ENCODE data around the gene EPG5. TPM values are rescaled to one million over a fixed set of nuclear protein-coding genes. Genes with fewer than 3 reads are reported as not detected.

Gene EPG5
- total RNA-seq, 4 donors from 2014 or later, result 20.4 to 34.3 (median 28.2) TPM

DNA sequence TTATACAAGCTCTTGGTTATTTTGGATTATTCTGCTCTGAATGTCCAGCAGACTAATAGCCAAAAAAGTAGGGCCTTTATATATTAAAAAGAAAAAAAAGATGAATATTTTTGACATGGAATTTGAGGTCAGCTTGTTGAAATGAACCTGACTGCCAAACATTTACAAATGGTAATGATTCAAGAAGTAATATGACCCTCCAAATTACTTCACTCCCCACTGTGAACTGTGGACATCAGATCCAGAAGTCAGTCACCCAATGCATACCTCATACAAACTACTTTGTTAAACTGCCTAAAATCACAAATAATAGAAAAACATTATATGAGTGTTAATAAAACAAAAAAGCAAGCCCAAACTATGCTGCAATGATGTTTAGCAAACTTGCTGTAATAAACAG lies 10.0 kb downstream of the EPG5 start:
- Histone ChIP-seq H3K4me1 (peaks cover 0 to 11% (median 1%) of the 10 kb centered on the region in 4 donors), H3K36me3 (peaks cover 11 to 35% (median 32%) of the 10 kb centered on the region in 4 donors), H3K9me3 (no peaks in the 10 kb centered on the region), H3K27ac (replicated peaks in 1 of 4) (no peak overlapping the region), H3K4me3 (no peak overlapping the region), H3K27me3 (no peaks in the 10 kb centered on the region)
- no peak for DNase-seq (ENCODE audit: extremely low spot score)
- TF ChIP-seq, protein P1, sequence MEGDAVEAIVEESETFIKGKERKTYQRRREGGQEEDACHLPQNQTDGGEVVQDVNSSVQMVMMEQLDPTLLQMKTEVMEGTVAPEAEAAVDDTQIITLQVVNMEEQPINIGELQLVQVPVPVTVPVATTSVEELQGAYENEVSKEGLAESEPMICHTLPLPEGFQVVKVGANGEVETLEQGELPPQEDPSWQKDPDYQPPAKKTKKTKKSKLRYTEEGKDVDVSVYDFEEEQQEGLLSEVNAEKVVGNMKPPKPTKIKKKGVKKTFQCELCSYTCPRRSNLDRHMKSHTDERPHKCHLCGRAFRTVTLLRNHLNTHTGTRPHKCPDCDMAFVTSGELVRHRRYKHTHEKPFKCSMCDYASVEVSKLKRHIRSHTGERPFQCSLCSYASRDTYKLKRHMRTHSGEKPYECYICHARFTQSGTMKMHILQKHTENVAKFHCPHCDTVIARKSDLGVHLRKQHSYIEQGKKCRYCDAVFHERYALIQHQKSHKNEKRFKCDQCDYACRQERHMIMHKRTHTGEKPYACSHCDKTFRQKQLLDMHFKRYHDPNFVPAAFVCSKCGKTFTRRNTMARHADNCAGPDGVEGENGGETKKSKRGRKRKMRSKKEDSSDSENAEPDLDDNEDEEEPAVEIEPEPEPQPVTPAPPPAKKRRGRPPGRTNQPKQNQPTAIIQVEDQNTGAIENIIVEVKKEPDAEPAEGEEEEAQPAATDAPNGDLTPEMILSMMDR (IDR thresholded peaks at IDR 0.05), result no peak
- TF ChIP-seq POLR2A (IDR thresholded peaks at IDR 0.05; ENCODE audit: low read depth), result no peak
- no peak for TF ChIP-seq POLR2AphosphoS5 (IDR thresholded peaks at IDR 0.05)
- TF ChIP-seq EP300 (IDR thresholded peaks at IDR 0.05), result no peak
- intact Hi-C loops (cut with DNase I), result no loop called here

DNA sequence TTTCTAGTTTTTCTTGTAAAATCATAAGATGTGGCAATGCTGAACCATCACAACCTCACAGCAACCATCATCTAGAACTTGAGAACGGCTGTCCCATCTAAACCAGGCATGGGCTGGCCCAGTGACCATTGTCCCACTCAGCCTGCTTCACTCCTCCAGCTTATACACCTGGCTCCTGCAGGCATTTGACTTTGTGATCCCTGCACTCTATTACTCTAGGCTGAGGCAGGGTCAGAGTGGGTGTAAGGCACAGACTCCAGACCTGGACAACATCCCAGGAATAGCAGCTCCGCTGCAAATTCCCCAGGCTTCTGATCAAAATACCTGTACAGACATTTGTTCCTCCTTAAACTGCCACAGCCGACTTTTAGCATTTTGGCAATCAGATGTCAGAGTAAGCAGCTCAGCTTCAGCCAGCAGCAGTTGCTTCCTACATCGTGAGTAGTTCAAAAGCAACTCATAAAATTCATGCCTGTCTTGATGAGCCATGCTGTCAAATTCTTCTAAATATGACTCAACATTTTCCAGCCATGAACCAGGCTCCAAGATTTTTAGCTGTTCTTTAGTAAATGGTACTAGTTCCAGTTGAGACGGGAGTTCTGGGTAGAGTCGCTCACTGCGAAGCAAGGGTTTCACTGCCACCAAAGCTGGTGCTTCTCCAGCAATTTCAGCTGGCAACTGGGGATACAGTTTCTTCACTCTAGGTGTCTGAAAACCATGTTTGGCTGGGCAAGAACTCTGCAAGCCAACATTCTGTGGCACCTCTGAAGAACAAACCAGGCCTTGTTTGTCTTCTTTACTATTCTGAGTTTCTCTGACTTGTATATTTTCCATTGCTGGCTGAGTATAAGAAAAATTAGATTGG lies 12.8 kb downstream of the EPG5 start:
- intact Hi-C loops (cut with DNase I), result no loop called here
- DNase-seq (ENCODE audit: extremely low spot score), result no peak
- WGBS, result 77% methylated on average over 7 of the region's 7 CpGs
- Histone ChIP-seq H3K36me3 (peaks cover 15 to 62% (median 50%) of the 10 kb centered on the region in 4 donors), H3K4me3 (no peak overlapping the region), H3K27ac (replicated peaks in 1 of 4) (no peak overlapping the region), H3K27me3 (no peaks in the 10 kb centered on the region), H3K4me1 (peaks cover 0 to 7% (median 0%) of the 10 kb centered on the region in 4 donors), H3K9me3 (no peaks in the 10 kb centered on the region)
- TF ChIP-seq POLR2A (IDR thresholded peaks at IDR 0.05; ENCODE audit: low read depth) (no peak), EP300 (IDR thresholded peaks at IDR 0.05) (no peak), POLR2AphosphoS5 (IDR thresholded peaks at IDR 0.05) (no peak)
- TF ChIP-seq, protein P1 (IDR thresholded peaks at IDR 0.05), result no peak

DNA sequence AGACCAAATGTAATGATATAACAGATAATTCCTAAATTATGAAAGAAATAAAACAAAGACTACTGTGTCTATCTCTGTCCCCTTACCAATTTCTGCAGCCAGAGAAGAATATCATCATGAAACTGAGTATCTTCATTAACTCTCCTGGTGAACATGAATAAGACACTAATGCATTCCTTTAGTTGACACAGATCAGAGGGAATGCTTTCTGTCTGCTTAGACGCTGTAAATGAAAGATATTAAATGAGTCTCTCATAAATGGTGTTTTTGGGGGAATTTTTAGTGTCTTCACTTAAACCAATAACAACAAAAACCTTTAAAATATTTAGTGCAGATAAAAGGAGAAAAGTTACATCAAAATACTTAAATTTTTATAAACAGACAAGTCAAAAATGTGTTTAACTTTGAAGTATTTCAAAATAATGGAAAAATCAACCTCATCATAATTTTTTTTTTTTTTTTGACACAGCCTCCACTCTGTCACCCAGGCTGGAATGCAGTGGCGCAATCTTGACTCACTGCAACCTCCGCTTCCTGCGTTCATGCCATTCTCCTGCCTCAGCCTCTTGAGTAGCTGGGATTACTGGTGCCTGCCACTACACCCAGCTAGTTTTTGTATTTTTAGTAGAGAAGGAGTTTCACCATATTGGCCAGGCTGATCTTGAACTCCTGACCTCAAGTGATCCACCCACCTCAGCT lies 16.0 kb downstream of the EPG5 start:
- DNase-seq (ENCODE audit: extremely low spot score), result no peak
- Histone ChIP-seq H3K27ac (replicated peaks in 1 of 4) (no peak overlapping the region), H3K4me3 (no peak overlapping the region), H3K9me3 (no peaks in the 10 kb centered on the region), H3K27me3 (no peaks in the 10 kb centered on the region), H3K36me3 (peaks cover 47 to 93% (median 80%) of the 10 kb centered on the region in 4 donors), H3K4me1 (no peaks in the 10 kb centered on the region)
- no peak for TF ChIP-seq EP300 (IDR thresholded peaks at IDR 0.05)
- TF ChIP-seq POLR2A (IDR thresholded peaks at IDR 0.05; ENCODE audit: low read depth), result no peak
- TF ChIP-seq, protein P1 (IDR thresholded peaks at IDR 0.05), result no peak
- no peak for TF ChIP-seq POLR2AphosphoS5 (IDR thresholded peaks at IDR 0.05)
- 76% methylated on average over 4 of the region's 4 CpGs for WGBS
- intact Hi-C loops (cut with DNase I), result no loop called here

DNA sequence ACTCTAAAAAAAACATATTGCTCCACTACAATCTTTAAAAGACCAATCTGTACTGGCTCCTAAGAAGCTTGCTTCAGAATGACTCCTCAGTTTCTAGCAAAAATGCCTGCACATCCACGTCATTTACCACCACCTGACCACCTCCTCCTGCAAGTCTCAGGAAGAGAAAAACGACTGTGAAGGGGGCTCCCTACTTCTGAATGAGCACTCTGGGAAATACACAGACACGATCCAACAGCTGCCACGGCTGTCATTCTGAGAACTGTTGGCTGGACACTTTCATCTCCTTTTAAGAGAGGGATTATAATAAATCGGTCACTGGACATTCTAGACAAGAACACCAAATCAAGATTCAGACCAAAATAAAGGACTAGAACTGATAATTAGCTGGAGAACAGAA lies 21.5 kb downstream of the EPG5 start:
- Histone ChIP-seq H3K27ac (replicated peaks in 1 of 4) (no peak overlapping the region), H3K36me3 (peaks cover 81 to 100% (median 93%) of the 10 kb centered on the region in 4 donors), H3K4me1 (no peaks in the 10 kb centered on the region), H3K9me3 (no peaks in the 10 kb centered on the region), H3K4me3 (no peak overlapping the region), H3K27me3 (no peaks in the 10 kb centered on the region)
- TF ChIP-seq EP300 (IDR thresholded peaks at IDR 0.05), result no peak
- TF ChIP-seq, protein P1 (IDR thresholded peaks at IDR 0.05), result no peak
- TF ChIP-seq POLR2AphosphoS5 (IDR thresholded peaks at IDR 0.05), result no peak
- TF ChIP-seq POLR2A (IDR thresholded peaks at IDR 0.05; ENCODE audit: low read depth), result no peak
- 81% methylated on average over 5 of the region's 5 CpGs for WGBS
- DNase-seq (ENCODE audit: extremely low spot score), result no peak
- intact Hi-C loops (cut with DNase I), result no loop called here

Data from esophagus muscularis mucosa (tissue), 4 donors.